ENCODE data around the gene PCBP3. TPM values are rescaled to one million over a fixed set of nuclear protein-coding genes. Genes with fewer than 3 reads are reported as not detected.

PCBP3 gene
- total and polyA plus RNA-seq, 2 of the 8 experiments (the other 6 are each of a cell fraction or from before 2014, with no cell fraction given), result 3.5 to 6.3 TPM

DNA sequence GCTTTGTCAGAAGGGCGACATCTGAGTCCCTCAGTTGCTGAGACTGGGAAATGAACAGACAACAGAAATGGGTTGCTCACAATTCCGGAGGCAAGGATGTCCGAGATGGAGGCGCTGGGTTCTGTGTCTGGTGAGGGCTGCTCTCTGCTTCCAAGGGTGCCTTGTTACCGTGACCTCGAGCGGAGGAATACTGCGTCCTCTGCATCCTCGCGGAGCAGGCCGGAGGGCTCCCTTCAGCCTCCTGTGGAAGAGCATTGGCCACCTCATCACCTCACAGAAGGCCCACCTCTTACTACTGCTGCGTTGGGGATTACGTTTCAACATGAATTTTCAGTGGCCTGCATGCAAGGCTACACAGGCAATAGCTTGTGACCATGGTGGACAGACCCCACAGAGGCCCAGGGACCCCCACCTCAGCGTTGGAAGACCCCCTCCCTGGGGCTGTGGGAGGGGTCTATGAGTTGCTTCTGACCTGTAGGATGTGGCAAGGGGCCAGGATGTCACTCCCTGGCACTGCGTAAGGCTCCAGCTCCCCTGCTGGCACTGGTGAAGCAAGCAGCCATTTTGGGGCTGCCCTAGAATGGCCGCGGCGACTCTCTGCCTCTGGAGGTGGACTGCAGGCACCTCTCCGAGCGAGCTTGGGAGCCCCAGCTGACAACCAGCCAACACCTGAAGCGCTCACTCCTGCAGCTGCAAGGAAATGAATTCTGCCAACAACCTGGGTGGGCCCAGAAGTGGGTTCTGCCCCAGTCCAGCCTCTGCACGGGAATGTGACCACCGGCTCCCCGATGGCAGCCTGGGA lies 301.7 kb downstream of the PCBP3 start:
- no peak overlapping the region for H2BK20ac ChIP-seq (ENCODE audit: low read length)
- no peak overlapping the region for H3K14ac ChIP-seq (ENCODE audit: insufficient read length)
- H3K56ac ChIP-seq (replicated peaks; ENCODE audit: insufficient read length, low read depth, low read length), result no peak overlapping the region
- H3K4me2 ChIP-seq (ENCODE audit: insufficient read depth in 1 of 2, low read depth in 2 of 2, low read length in 2 of 2), result no peak overlapping the region
- CTCF ChIA-PET (ENCODE audit: partially characterized antibody), result interaction anchor here (0.8 to 1.3 kb wide), 5 partner anchors 9 to 196 kb away, joined by 3 to 5 read pairs (median 3); no protein-coding TSS in a partner anchor
- POLR2A ChIA-PET (ENCODE audit: partially characterized antibody), result no interaction called here
- H4K91ac ChIP-seq (replicated peaks; ENCODE audit: insufficient read length, low read length), result no peak overlapping the region
- H2BK5ac ChIP-seq (ENCODE audit: low read depth, low read length), result no peak overlapping the region
- H2BK120ac ChIP-seq (replicated peaks; ENCODE audit: low read depth, low read length), result no peak overlapping the region
- H3K4me3 ChIP-seq (ENCODE audit: extremely low read depth in 1 of 4, insufficient read depth in 2 of 4, low read depth in 3 of 4, low read length in 4 of 4), result no peak overlapping the region
- H3K23me2 ChIP-seq (ENCODE audit: low read depth, low read length), result no peaks in the 10 kb centered on the region
- no peak for FAIRE-seq
- no peak overlapping the region for H4K5ac ChIP-seq (ENCODE audit: insufficient read length, low read depth, low read length)
- H3K9me3 ChIP-seq (ENCODE audit: insufficient read depth in 2 of 2, low read depth in 1 of 2, low read length in 1 of 2), result peaks cover 0 to 10% of the 10 kb centered on the region in 2 experiments; a peak in 1 of 4 replicates
- H4K8ac ChIP-seq (ENCODE audit: extremely low read depth, insufficient read depth, low read length), result no peak overlapping the region
- no peak overlapping the region for H3K9ac ChIP-seq (replicated peaks in 1 of 4; ENCODE audit: extremely low read depth in 1 of 4, low read depth in 3 of 4, low read length in 3 of 4)
- TF ChIP-seq SP1 (IDR thresholded peaks at IDR 0.05; ENCODE audit: low read depth, low read length), result no peak
- TF ChIP-seq YY1 (IDR thresholded peaks at IDR 0.05; ENCODE audit: low read depth, low read length), result peak; percentile 46; the same call in 1 of the 2 replicates
- no peak overlapping the region for H2BK12ac ChIP-seq (ENCODE audit: low read depth, low read length)
- H3K79me2 ChIP-seq (ENCODE audit: control insufficient read depth in 1 of 2, insufficient read depth in 2 of 2, low read length in 2 of 2), result no peaks in the 10 kb centered on the region
- no peaks in the 10 kb centered on the region for H3K36me3 ChIP-seq (ENCODE audit: control insufficient read depth in 2 of 4, insufficient read depth in 4 of 4, low read length in 3 of 4)
- H2AFZ ChIP-seq (ENCODE audit: low read length), result no peak overlapping the region
- H3K18ac ChIP-seq (ENCODE audit: extremely low read depth, low read length), result no peak overlapping the region
- H2AK5ac ChIP-seq (ENCODE audit: low read depth, low read length), result no peak overlapping the region
- no peak overlapping the region for H3K23ac ChIP-seq (ENCODE audit: insufficient read length)
- H2BK15ac ChIP-seq (ENCODE audit: low read length), result no peak overlapping the region
- no peak for DNase-seq (ENCODE audit: low read depth in 1 of 2, low spot score in 2 of 2)
- WGBS, 2 experiments (ENCODE audit: extremely low coverage in 1 of 2, insufficient coverage in 1 of 2, insufficient read length in 1 of 2, insufficient replicate concordance in 2 of 2, low coverage in 1 of 2, low lambda C conversion rate in 2 of 2, missing lambda C conversion rate in 1 of 2), result 91% methylated on average over 24 of the region's 24 CpGs; no CpG with 5 or more reads in 1 of the 2 experiments
- H3K4me1 ChIP-seq (replicated peaks in 1 of 4; ENCODE audit: control insufficient read depth in 3 of 4, insufficient read depth in 4 of 4, low read length in 3 of 4), result no peaks in the 10 kb centered on the region; a peak in 1 of 7 replicates
- no peaks in the 10 kb centered on the region for H4K20me1 ChIP-seq (replicated peaks in 1 of 2; ENCODE audit: control insufficient read depth in 1 of 2, insufficient read depth in 2 of 2, low read length in 2 of 2)
- H3K27me3 ChIP-seq (replicated peaks in 1 of 4; ENCODE audit: control insufficient read depth in 3 of 4, extremely low read depth in 1 of 4, insufficient read depth in 3 of 4, low read length in 3 of 4), result peaks cover 0 to 3% (median 0%) of the 10 kb centered on the region in 4 experiments; a peak in 1 of 7 replicates
- no peak overlapping the region for H3K4ac ChIP-seq (replicated peaks; ENCODE audit: insufficient read length, low read depth, low read length)
- no peaks in the 10 kb centered on the region for H3K79me1 ChIP-seq (ENCODE audit: low read depth, low read length)
- no peak overlapping the region for H3K27ac ChIP-seq (ENCODE audit: low read depth, low read length)
